ENCODE data around the gene CHAF1A.

CHAF1A gene

GRCh38 chr19:4467835-4468234 is 65.4 kb downstream of the CHAF1A start:
- no peak overlapping the region for H3K4ac ChIP-seq (ENCODE audit: low read depth in 1 of 2, low read length in 2 of 2)
- H3K27ac ChIP-seq (ENCODE audit: low read length, poor library complexity, severe bottlenecking), result no peak overlapping the region
- no peaks in the 10 kb centered on the region for H3K79me1 ChIP-seq (replicated peaks; ENCODE audit: low read length, poor library complexity, severe bottlenecking)
- 96% methylated on average over 3 of the region's 3 CpGs for WGBS
- H4K8ac ChIP-seq (ENCODE audit: low read length), result peak overlapping the region; percentile 28
- H3K4me2 ChIP-seq (ENCODE audit: low read length, poor library complexity, severe bottlenecking), result no peak overlapping the region
- no peak overlapping the region for H4K91ac ChIP-seq (ENCODE audit: low read length)
- H2BK15ac ChIP-seq (ENCODE audit: low read depth, poor library complexity, severe bottlenecking), result no peak overlapping the region
- DNase-seq, result no peak
- no peaks in the 10 kb centered on the region for H3K9me3 ChIP-seq (ENCODE audit: control insufficient read depth, low read length)
- no peak overlapping the region for H3K4me3 ChIP-seq (ENCODE audit: insufficient read depth in 1 of 2, low read depth in 1 of 2, low read length in 2 of 2)
- H2BK120ac ChIP-seq (ENCODE audit: low read depth, low read length), result no peak overlapping the region
- H3K36me3 ChIP-seq (ENCODE audit: control insufficient read depth in 1 of 2, insufficient read depth in 2 of 2, low read depth in 1 of 2, low read length in 2 of 2), result no peaks in the 10 kb centered on the region
- no peak overlapping the region for H2BK5ac ChIP-seq (ENCODE audit: low read depth, low read length, poor library complexity, severe bottlenecking)
- no peak overlapping the region for H3K23ac ChIP-seq (ENCODE audit: low read length in 2 of 2)
- H2AFZ ChIP-seq (ENCODE audit: low read depth, low read length), result no peak overlapping the region
- H3K14ac ChIP-seq (ENCODE audit: low read length in 2 of 2), result no peak overlapping the region
- H3K18ac ChIP-seq (ENCODE audit: low read depth in 1 of 2, low read length in 2 of 2), result no peak overlapping the region
- H3K9ac ChIP-seq (ENCODE audit: low read length), result no peak overlapping the region
- H2BK12ac ChIP-seq (ENCODE audit: low read length in 2 of 2), result no peak overlapping the region
- H3K27me3 ChIP-seq (ENCODE audit: control insufficient read depth in 1 of 2, insufficient read depth in 1 of 2, low read length in 2 of 2), result no peaks in the 10 kb centered on the region
- no peak overlapping the region for H2AK5ac ChIP-seq (ENCODE audit: low read length, severe bottlenecking)
- peaks cover 4% of the 10 kb centered on the region for H3K4me1 ChIP-seq (ENCODE audit: control insufficient read depth, insufficient read depth, low read depth, low read length)

- H3K27me3 ChIP-seq (ENCODE audit: control insufficient read depth in 1 of 2, insufficient read depth in 1 of 2, low read length in 2 of 2), result no peaks in the 10 kb centered on the region
- H3K9ac ChIP-seq (ENCODE audit: low read length), result peak overlapping the region; percentile 92
- H2AFZ ChIP-seq (ENCODE audit: low read depth, low read length), result no peak overlapping the region
- peak overlapping the region; percentile 80 for H3K4me2 ChIP-seq (ENCODE audit: low read length, poor library complexity, severe bottlenecking)
- H2AK5ac ChIP-seq (ENCODE audit: low read length, severe bottlenecking), result peak overlapping the region; percentile 80
- H2BK12ac ChIP-seq (ENCODE audit: low read length in 2 of 2), result no peak overlapping the region
- peak overlapping the region; percentile 86 for H3K27ac ChIP-seq (ENCODE audit: low read length, poor library complexity, severe bottlenecking)
- peak overlapping the region; percentile 93 for H4K91ac ChIP-seq (ENCODE audit: low read length)
- peak overlapping the region; percentile 79 for H2BK120ac ChIP-seq (ENCODE audit: low read depth, low read length)
- peaks cover 6% of the 10 kb centered on the region for H3K79me1 ChIP-seq (replicated peaks; ENCODE audit: low read length, poor library complexity, severe bottlenecking)
- H4K8ac ChIP-seq (ENCODE audit: low read length), result peak overlapping the region; percentile 93
- peak overlapping the region; percentile 54 to 77 for H3K18ac ChIP-seq (ENCODE audit: low read depth in 1 of 2, low read length in 2 of 2)
- no peak overlapping the region for H3K23ac ChIP-seq (ENCODE audit: low read length in 2 of 2)
- H3K4me3 ChIP-seq (ENCODE audit: insufficient read depth in 1 of 2, low read depth in 1 of 2, low read length in 2 of 2), result peak overlapping the region in 1 of 2 experiments; percentile 81
- H2BK15ac ChIP-seq (ENCODE audit: low read depth, poor library complexity, severe bottlenecking), result no peak overlapping the region
- peaks cover 24% of the 10 kb centered on the region for H3K4me1 ChIP-seq (ENCODE audit: control insufficient read depth, insufficient read depth, low read depth, low read length)
- WGBS, result 3% methylated on average over 26 of the region's 33 CpGs
- no peak overlapping the region for H3K14ac ChIP-seq (ENCODE audit: low read length in 2 of 2)
- H3K36me3 ChIP-seq (ENCODE audit: control insufficient read depth in 1 of 2, insufficient read depth in 2 of 2, low read depth in 1 of 2, low read length in 2 of 2), result peaks cover 11 to 13% of the 10 kb centered on the region in 2 experiments
- H2BK5ac ChIP-seq (ENCODE audit: low read depth, low read length, poor library complexity, severe bottlenecking), result no peak overlapping the region
- no peaks in the 10 kb centered on the region for H3K9me3 ChIP-seq (ENCODE audit: control insufficient read depth, low read length)
- peak; percentile 100 for DNase-seq
- peak overlapping the region; percentile 75 to 78 for H3K4ac ChIP-seq (ENCODE audit: low read depth in 1 of 2, low read length in 2 of 2)
Measured at GRCh38 chr19:4471403-4472173, 69.1 kb downstream of the CHAF1A start.

GRCh38 chr19:4472174-4472974 is 69.9 kb downstream of the CHAF1A start, which contains the start of gene HDGFL2:
TSS of gene HDGFL2 (plus strand) at chr19:4472297. CDS start at chr19:4472351, 54 bp downstream.
- WGBS, result 0% methylated on average over 55 of the region's 71 CpGs
- peaks cover 19 to 21% of the 10 kb centered on the region in 2 experiments for H3K36me3 ChIP-seq (ENCODE audit: control insufficient read depth in 1 of 2, insufficient read depth in 2 of 2, low read depth in 1 of 2, low read length in 2 of 2)
- H3K4me3 ChIP-seq (ENCODE audit: insufficient read depth in 1 of 2, low read depth in 1 of 2, low read length in 2 of 2), result peak within 1 kb of the TSS; percentile 86 to 91
- peak within 1 kb of the TSS; percentile 99 for H3K4me2 ChIP-seq (ENCODE audit: low read length, poor library complexity, severe bottlenecking)
- peak within 1 kb of the TSS in 1 of 2 experiments; percentile 80 for H3K23ac ChIP-seq (ENCODE audit: low read length in 2 of 2)
- peaks cover 11% of the 10 kb centered on the region for H3K79me1 ChIP-seq (replicated peaks; ENCODE audit: low read length, poor library complexity, severe bottlenecking)
- no peaks in the 10 kb centered on the region for H3K27me3 ChIP-seq (ENCODE audit: control insufficient read depth in 1 of 2, insufficient read depth in 1 of 2, low read length in 2 of 2)
- peak within 1 kb of the TSS; percentile 86 for H3K27ac ChIP-seq (ENCODE audit: low read length, poor library complexity, severe bottlenecking)
- H4K91ac ChIP-seq (ENCODE audit: low read length), result peak within 1 kb of the TSS; percentile 93
- no peak for DNase-seq
- H3K14ac ChIP-seq (ENCODE audit: low read length in 2 of 2), result peak within 1 kb of the TSS; percentile 43 to 89
- H3K18ac ChIP-seq (ENCODE audit: low read depth in 1 of 2, low read length in 2 of 2), result peak within 1 kb of the TSS; percentile 75 to 98
- H3K9me3 ChIP-seq (ENCODE audit: control insufficient read depth, low read length), result no peaks in the 10 kb centered on the region
- no peak within 1 kb of the TSS for H2BK15ac ChIP-seq (ENCODE audit: low read depth, poor library complexity, severe bottlenecking)
- H2AFZ ChIP-seq (ENCODE audit: low read depth, low read length), result no peak within 1 kb of the TSS
- H4K8ac ChIP-seq (ENCODE audit: low read length), result peak within 1 kb of the TSS; percentile 93
- peaks cover 24% of the 10 kb centered on the region for H3K4me1 ChIP-seq (ENCODE audit: control insufficient read depth, insufficient read depth, low read depth, low read length)
- H2AK5ac ChIP-seq (ENCODE audit: low read length, severe bottlenecking), result peak within 1 kb of the TSS; percentile 83
- H3K9ac ChIP-seq (ENCODE audit: low read length), result peak within 1 kb of the TSS; percentile 92
- no peak within 1 kb of the TSS for H2BK5ac ChIP-seq (ENCODE audit: low read depth, low read length, poor library complexity, severe bottlenecking)
- peak within 1 kb of the TSS in 1 of 2 experiments; percentile 76 for H2BK12ac ChIP-seq (ENCODE audit: low read length in 2 of 2)
- peak within 1 kb of the TSS; percentile 79 for H2BK120ac ChIP-seq (ENCODE audit: low read depth, low read length)
- H3K4ac ChIP-seq (ENCODE audit: low read depth in 1 of 2, low read length in 2 of 2), result peak within 1 kb of the TSS; percentile 75 to 78

All from mesenchymal stem cell (in vitro differentiated cells and primary cell).